ENCODE results near the gene SAP30.

SAP30 gene

GRCh38 chr4:173391701-173392100 lies 20.9 kb downstream of the SAP30 start:
- Histone ChIP-seq H3K36me3 (ENCODE audit: control insufficient read depth, insufficient read depth, low read length) (no peaks in the 10 kb centered on the region), H3K27me3 (replicated peaks; ENCODE audit: control insufficient read depth, insufficient read depth, low read length, poor library complexity, severe bottlenecking) (no peaks in the 10 kb centered on the region), H3K4me3 (ENCODE audit: insufficient read depth, low read depth, low read length, poor library complexity, severe bottlenecking) (no peak overlapping the region), H3K27ac (ENCODE audit: insufficient read depth, low read length, poor library complexity, severe bottlenecking) (no peak overlapping the region), H3K4me1 (ENCODE audit: control insufficient read depth, insufficient read depth, low read length, poor library complexity, severe bottlenecking) (no peaks in the 10 kb centered on the region), H3K9me3 (ENCODE audit: control insufficient read depth, low read length) (no peaks in the 10 kb centered on the region)
- no peak for DNase-seq

DNA sequence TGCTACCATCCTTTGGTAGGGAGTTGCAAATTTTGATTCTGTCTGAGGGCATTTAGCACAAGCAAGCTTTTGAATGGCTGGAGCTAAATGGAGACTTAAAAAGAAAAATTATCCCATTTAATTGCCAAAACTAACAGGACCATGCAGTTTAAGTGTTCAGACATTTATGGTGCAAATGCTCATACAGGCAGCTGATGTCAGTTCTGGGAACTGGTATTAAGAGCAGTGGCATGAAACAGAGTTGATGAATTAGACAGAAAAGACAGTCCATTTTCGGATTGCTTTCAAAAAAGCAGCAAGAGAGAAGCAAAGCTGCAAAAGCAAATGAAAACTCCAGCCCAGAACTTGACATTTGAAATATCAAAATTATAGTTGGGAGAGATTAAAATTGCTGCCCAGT lies 26.9 kb downstream of the SAP30 start:
- no peak for DNase-seq

DNA sequence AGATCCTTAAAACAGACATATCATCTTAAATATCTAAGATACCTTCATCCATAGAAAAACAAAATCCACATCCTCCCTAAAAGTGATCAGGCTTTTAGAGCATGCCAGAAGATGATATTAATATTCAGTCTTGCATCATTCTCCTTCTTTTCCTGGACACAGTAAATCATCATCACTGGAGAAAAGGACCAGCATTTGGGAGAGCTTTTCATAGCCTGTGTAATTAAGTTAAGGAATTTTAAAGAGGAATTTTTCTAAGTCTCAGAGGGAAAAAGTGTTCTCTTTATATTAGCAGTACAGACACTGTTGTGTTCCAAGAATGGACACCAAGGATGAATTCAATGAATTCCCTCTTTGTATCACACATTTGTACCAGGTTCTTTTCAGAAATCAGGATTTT lies 27.5 kb downstream of the SAP30 start:
- no peak overlapping the region for H3K27ac ChIP-seq (ENCODE audit: insufficient read depth, low read length, poor library complexity, severe bottlenecking)
- no peak overlapping the region for H3K4me3 ChIP-seq (ENCODE audit: insufficient read depth, low read depth, low read length, poor library complexity, severe bottlenecking)
- no peak for DNase-seq
- no peaks in the 10 kb centered on the region for H3K9me3 ChIP-seq (ENCODE audit: control insufficient read depth, low read length)
- no peaks in the 10 kb centered on the region for H3K27me3 ChIP-seq (replicated peaks; ENCODE audit: control insufficient read depth, insufficient read depth, low read length, poor library complexity, severe bottlenecking)
- no peaks in the 10 kb centered on the region for H3K4me1 ChIP-seq (ENCODE audit: control insufficient read depth, insufficient read depth, low read length, poor library complexity, severe bottlenecking)
- no peaks in the 10 kb centered on the region for H3K36me3 ChIP-seq (ENCODE audit: control insufficient read depth, insufficient read depth, low read length)

More for the DNA sequence above, 26.9 kb downstream of the SAP30 start:
- H3K27ac ChIP-seq (ENCODE audit: insufficient read depth, low read length, poor library complexity, severe bottlenecking) = no peak overlapping the region
- H3K9me3 ChIP-seq (ENCODE audit: control insufficient read depth, low read length) = no peaks in the 10 kb centered on the region
- no peaks in the 10 kb centered on the region for H3K4me1 ChIP-seq (ENCODE audit: control insufficient read depth, insufficient read depth, low read length, poor library complexity, severe bottlenecking)
- H3K4me3 ChIP-seq (ENCODE audit: insufficient read depth, low read depth, low read length, poor library complexity, severe bottlenecking) = no peak overlapping the region
- H3K27me3 ChIP-seq (replicated peaks; ENCODE audit: control insufficient read depth, insufficient read depth, low read length, poor library complexity, severe bottlenecking) = no peaks in the 10 kb centered on the region
- no peaks in the 10 kb centered on the region for H3K36me3 ChIP-seq (ENCODE audit: control insufficient read depth, insufficient read depth, low read length)

DNA sequence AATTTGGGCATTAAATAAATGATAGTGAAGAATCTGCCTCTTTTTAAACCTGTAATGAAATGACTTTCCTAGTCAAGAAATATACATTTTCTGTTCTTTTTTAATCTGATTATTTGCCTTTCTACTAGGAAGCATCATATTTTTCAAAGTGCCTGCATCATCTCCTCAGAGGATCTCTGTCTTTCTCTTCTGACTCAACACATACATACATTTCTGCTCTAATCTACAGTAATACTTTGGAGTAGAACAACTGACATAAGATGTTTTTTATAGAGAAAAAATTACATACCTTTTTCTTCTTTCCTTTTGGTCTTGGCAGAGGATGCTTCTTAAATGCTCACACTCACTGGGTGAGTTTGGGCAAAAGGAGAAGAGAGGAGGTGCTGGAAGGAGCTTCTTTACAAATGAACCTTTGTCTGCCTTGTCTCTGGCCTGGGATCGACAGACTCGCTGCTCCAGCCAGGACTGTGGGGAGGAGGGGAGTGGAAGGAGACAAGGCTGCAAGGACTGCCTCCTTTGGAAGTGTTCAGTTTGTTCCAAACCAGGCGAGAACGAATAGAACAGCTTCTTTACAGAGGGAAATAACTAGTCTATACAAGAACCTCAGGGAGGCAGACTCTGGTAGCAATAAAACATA lies 28.1 kb downstream of the SAP30 start, which contains the start of gene SCRG1:
TSS of gene SCRG1 (minus strand) at position 338 of the 637 bp plus-strand sequence. CDS start 7,702 bp downstream, outside the sequence.
- no peaks in the 10 kb centered on the region for H3K27me3 ChIP-seq (replicated peaks; ENCODE audit: control insufficient read depth, insufficient read depth, low read length, poor library complexity, severe bottlenecking)
- no peaks in the 10 kb centered on the region for H3K9me3 ChIP-seq (ENCODE audit: control insufficient read depth, low read length)
- no peaks in the 10 kb centered on the region for H3K36me3 ChIP-seq (ENCODE audit: control insufficient read depth, insufficient read depth, low read length)
- no peak within 1 kb of the TSS for H3K27ac ChIP-seq (ENCODE audit: insufficient read depth, low read length, poor library complexity, severe bottlenecking)
- H3K4me1 ChIP-seq (ENCODE audit: control insufficient read depth, insufficient read depth, low read length, poor library complexity, severe bottlenecking) = no peaks in the 10 kb centered on the region
- no peak for DNase-seq
- no peak within 1 kb of the TSS for H3K4me3 ChIP-seq (ENCODE audit: insufficient read depth, low read depth, low read length, poor library complexity, severe bottlenecking)

GRCh38 chr4:173401063-173401462 lies 30.3 kb downstream of the SAP30 start:
- no peaks in the 10 kb centered on the region for H3K27me3 ChIP-seq (replicated peaks; ENCODE audit: control insufficient read depth, insufficient read depth, low read length, poor library complexity, severe bottlenecking)
- H3K36me3 ChIP-seq (ENCODE audit: control insufficient read depth, insufficient read depth, low read length) = no peaks in the 10 kb centered on the region
- H3K9me3 ChIP-seq (ENCODE audit: control insufficient read depth, low read length) = no peaks in the 10 kb centered on the region
- H3K27ac ChIP-seq (ENCODE audit: insufficient read depth, low read length, poor library complexity, severe bottlenecking) = no peak overlapping the region
- H3K4me3 ChIP-seq (ENCODE audit: insufficient read depth, low read depth, low read length, poor library complexity, severe bottlenecking) = no peak overlapping the region
- DNase-seq = no peak
- H3K4me1 ChIP-seq (ENCODE audit: control insufficient read depth, insufficient read depth, low read length, poor library complexity, severe bottlenecking) = no peaks in the 10 kb centered on the region

DNA sequence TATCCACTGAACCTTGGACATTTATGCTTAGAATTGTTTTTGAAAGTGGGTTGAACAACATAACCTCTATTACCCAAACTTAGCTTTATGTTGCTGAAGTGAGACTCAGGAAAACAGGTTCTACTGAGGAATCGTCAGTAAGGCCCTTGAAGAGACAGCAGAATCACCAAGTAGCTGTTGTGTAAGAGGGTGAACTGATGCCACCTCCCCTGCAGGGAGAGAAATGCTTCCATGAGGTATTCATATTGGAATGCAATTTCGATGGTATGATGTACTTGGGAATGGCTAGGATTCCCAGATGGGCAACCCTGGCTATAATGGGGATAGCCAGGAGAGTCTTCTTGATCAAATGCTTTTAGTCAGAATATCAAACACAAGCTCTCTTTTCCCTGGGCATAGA lies 32.3 kb downstream of the SAP30 start:
- H3K4me1 ChIP-seq (ENCODE audit: control insufficient read depth, insufficient read depth, low read length, poor library complexity, severe bottlenecking) = no peaks in the 10 kb centered on the region
- H3K36me3 ChIP-seq (ENCODE audit: control insufficient read depth, insufficient read depth, low read length) = no peaks in the 10 kb centered on the region
- H3K27ac ChIP-seq (ENCODE audit: insufficient read depth, low read length, poor library complexity, severe bottlenecking) = no peak overlapping the region
- DNase-seq = no peak
- H3K4me3 ChIP-seq (ENCODE audit: insufficient read depth, low read depth, low read length, poor library complexity, severe bottlenecking) = no peak overlapping the region
- H3K9me3 ChIP-seq (ENCODE audit: control insufficient read depth, low read length) = no peaks in the 10 kb centered on the region
- no peaks in the 10 kb centered on the region for H3K27me3 ChIP-seq (replicated peaks; ENCODE audit: control insufficient read depth, insufficient read depth, low read length, poor library complexity, severe bottlenecking)

- Histone ChIP-seq H3K27me3 (replicated peaks; ENCODE audit: control insufficient read depth, insufficient read depth, low read length, poor library complexity, severe bottlenecking) (no peaks in the 10 kb centered on the region), H3K27ac (ENCODE audit: insufficient read depth, low read length, poor library complexity, severe bottlenecking) (no peak overlapping the region), H3K4me3 (ENCODE audit: insufficient read depth, low read depth, low read length, poor library complexity, severe bottlenecking) (no peak overlapping the region), H3K36me3 (ENCODE audit: control insufficient read depth, insufficient read depth, low read length) (no peaks in the 10 kb centered on the region), H3K4me1 (ENCODE audit: control insufficient read depth, insufficient read depth, low read length, poor library complexity, severe bottlenecking) (no peaks in the 10 kb centered on the region), H3K9me3 (ENCODE audit: control insufficient read depth, low read length) (no peaks in the 10 kb centered on the region)
- DNase-seq = no peak
Observed at GRCh38 chr4:173404296-173404865, 33.6 kb downstream of the SAP30 start.

DNA sequence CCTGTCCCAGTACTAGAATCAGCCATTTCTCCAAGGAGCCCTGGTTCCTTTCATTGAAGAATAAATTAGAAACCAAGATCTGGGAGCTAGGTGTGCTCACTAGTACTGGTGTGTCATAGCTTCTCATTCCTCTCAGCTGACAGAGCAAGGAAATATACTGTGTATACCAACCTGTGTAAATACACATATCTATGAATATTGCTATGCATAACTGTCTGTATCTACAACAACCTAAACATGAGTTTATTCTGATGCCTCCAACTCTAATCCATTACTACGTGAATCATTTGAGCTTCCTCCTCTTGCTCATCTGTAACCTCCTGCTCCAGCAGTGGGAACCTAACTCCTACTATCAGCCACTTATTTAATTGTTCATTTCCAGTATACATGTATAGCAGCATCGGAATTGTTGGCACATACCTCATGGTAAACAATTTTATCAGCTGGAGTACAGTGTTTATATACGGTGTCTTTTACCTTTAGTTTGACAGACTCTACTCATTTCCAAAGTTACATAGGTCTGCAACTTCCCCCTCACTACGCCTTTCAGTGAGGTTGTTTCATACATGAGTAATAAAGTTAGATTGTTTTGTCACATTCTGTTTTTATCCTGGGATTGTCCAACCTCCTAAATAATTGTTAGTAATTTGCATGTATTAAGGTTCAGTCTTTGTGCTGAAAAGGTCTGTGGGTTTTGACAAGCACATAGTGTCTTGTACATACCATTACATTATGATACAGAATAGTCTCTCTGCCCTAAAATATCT lies 35.3 kb downstream of the SAP30 start:
- Histone ChIP-seq H3K4me1 (ENCODE audit: control insufficient read depth, insufficient read depth, low read length, poor library complexity, severe bottlenecking) (no peaks in the 10 kb centered on the region), H3K27me3 (replicated peaks; ENCODE audit: control insufficient read depth, insufficient read depth, low read length, poor library complexity, severe bottlenecking) (no peaks in the 10 kb centered on the region), H3K9me3 (ENCODE audit: control insufficient read depth, low read length) (no peaks in the 10 kb centered on the region), H3K27ac (ENCODE audit: insufficient read depth, low read length, poor library complexity, severe bottlenecking) (no peak overlapping the region), H3K36me3 (ENCODE audit: control insufficient read depth, insufficient read depth, low read length) (no peaks in the 10 kb centered on the region), H3K4me3 (ENCODE audit: insufficient read depth, low read depth, low read length, poor library complexity, severe bottlenecking) (no peak overlapping the region)
- no peak for DNase-seq

GRCh38 chr4:173410079-173410478 lies 39.3 kb downstream of the SAP30 start:
- no peak overlapping the region for H3K27ac ChIP-seq (ENCODE audit: insufficient read depth, low read length, poor library complexity, severe bottlenecking)
- H3K9me3 ChIP-seq (ENCODE audit: control insufficient read depth, low read length) = no peaks in the 10 kb centered on the region
- H3K36me3 ChIP-seq (ENCODE audit: control insufficient read depth, insufficient read depth, low read length) = no peaks in the 10 kb centered on the region
- DNase-seq = no peak
- no peak overlapping the region for H3K4me3 ChIP-seq (ENCODE audit: insufficient read depth, low read depth, low read length, poor library complexity, severe bottlenecking)
- H3K27me3 ChIP-seq (replicated peaks; ENCODE audit: control insufficient read depth, insufficient read depth, low read length, poor library complexity, severe bottlenecking) = no peaks in the 10 kb centered on the region
- H3K4me1 ChIP-seq (ENCODE audit: control insufficient read depth, insufficient read depth, low read length, poor library complexity, severe bottlenecking) = no peaks in the 10 kb centered on the region

GRCh38 chr4:173411106-173411693 lies 40.4 kb downstream of the SAP30 start:
- H3K4me1 ChIP-seq (ENCODE audit: control insufficient read depth, insufficient read depth, low read length, poor library complexity, severe bottlenecking) = no peaks in the 10 kb centered on the region
- H3K9me3 ChIP-seq (ENCODE audit: control insufficient read depth, low read length) = no peaks in the 10 kb centered on the region
- H3K27ac ChIP-seq (ENCODE audit: insufficient read depth, low read length, poor library complexity, severe bottlenecking) = no peak overlapping the region
- H3K4me3 ChIP-seq (ENCODE audit: insufficient read depth, low read depth, low read length, poor library complexity, severe bottlenecking) = no peak overlapping the region
- H3K36me3 ChIP-seq (ENCODE audit: control insufficient read depth, insufficient read depth, low read length) = no peaks in the 10 kb centered on the region
- H3K27me3 ChIP-seq (replicated peaks; ENCODE audit: control insufficient read depth, insufficient read depth, low read length, poor library complexity, severe bottlenecking) = no peaks in the 10 kb centered on the region
- no peak for DNase-seq

All from effector memory CD4-positive, alpha-beta T cell (primary cell).